CD4-positive, alpha-beta T cell treated with Interleukin-6 for 4 hours (primary cell): ENCODE measurements around the gene SEMA4C.

Experiments used
- DNase-seq: peaks from one replicate; pipeline ENCODE4 v3.0.0-alpha.2; 2020; ENCODE audit warnings: mixed read lengths

The SEMA4C gene

GRCh38 chr2:96817882-96818281 is 52.0 kb downstream of the SEMA4C start:
- DNase-seq = no peak

GRCh38 chr2:96816836-96817702 is 52.8 kb downstream of the SEMA4C start:
- DNase-seq = peak; percentile 20

GRCh38 chr2:96816127-96816835 is 53.6 kb downstream of the SEMA4C start, which contains the start of gene CNNM3:
CNNM3 (plus strand) TSS chr2:96816268; CDS start chr2:96816278, 10 bp downstream.
- DNase-seq = peak; percentile 98

GRCh38 chr2:96815326-96816126 is 54.4 kb downstream of the SEMA4C start:
- DNase-seq = peak; percentile 40

GRCh38 chr2:96813656-96814055 is 56.2 kb downstream of the SEMA4C start:
- DNase-seq = no peak

- DNase-seq = no peak
These were observed 58.0 kb downstream of the SEMA4C start for GRCh38 chr2:96811917-96812316.

- DNase-seq = no peak
These were observed 59.1 kb downstream of the SEMA4C start for GRCh38 chr2:96810783-96811192.

- DNase-seq = no peak
These were observed 59.7 kb downstream of the SEMA4C start for GRCh38 chr2:96809951-96810782.
